22Rv1 (cell line): ENCODE results near the gene MEST.

Experiments
- CTCF ChIP-seq: fragments of 450-650 bp; IDR thresholded peaks from 2 replicates; pipeline ENCODE4 v1.5.1; 2017; ENCODE audit warnings: mild to moderate bottlenecking
- ZFX ChIP-seq: fragments of 450-650 bp; IDR thresholded peaks from 2 replicates; pipeline ENCODE4 v1.6.1; 2017; ENCODE audit warnings: antibody characterized with exemption, borderline replicate concordance

GRCh38 chr7:130553398-130554029 is 61.6 kb downstream of the MEST start:
- TF ChIP-seq CTCF, result no peak
- TF ChIP-seq ZFX, result no peak
